AML-193 (cell line): ENCODE measurements around the gene C4orf17.
"Not testable (repeated sequence)": the region's sequence is repeated elsewhere in the genome, so short reads cannot be mapped to it uniquely, and the experiment has no call there.

Experiments
- DNase-seq, 2 experiments: peaks; one replicate each; lab custom pipeline; 2025; lab: John Stamatoyannopoulos, UW

Gene C4orf17

GRCh38 chr4:99510721-99511120, at the start of gene C4orf17:
Gene C4orf17, plus strand, starts transcription at chr4:99511021. Its CDS starts 2,061 bp downstream, at chr4:99513082.
- no peak for DNase-seq

- no peak for DNase-seq
These were observed 49.0 kb upstream of the C4orf17 start for GRCh38 chr4:99461623-99462401.

GRCh38 chr4:99462875-99463464, 47.9 kb upstream of the C4orf17 start:
- peak; percentile 52 to 58 for DNase-seq

- no peak for DNase-seq
These were observed 47.3 kb upstream of the C4orf17 start for GRCh38 chr4:99463566-99463965.

DNA sequence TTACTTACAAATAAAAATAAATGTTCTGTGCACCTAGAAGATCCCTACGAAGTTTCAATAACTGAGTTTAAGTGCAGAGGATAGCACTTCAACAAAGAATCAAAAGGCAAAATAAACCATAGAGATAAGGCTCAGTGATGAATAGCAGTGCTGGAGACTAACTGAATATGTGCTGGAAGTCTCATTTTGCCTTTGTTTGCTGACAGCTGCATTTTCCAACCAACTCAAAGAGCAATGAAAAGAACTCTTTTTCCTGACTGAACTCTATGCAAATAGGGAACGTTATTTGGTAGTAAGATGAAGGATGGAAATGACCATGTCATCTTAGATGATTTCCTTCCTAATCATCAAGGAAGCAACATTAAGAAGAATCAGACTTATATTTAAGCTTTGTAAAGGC, 42.9 kb upstream of the C4orf17 start:
- DNase-seq = no peak

- no peak for DNase-seq
These were observed 41.9 kb upstream of the C4orf17 start for GRCh38 chr4:99468889-99469288.

GRCh38 chr4:99471349-99471748, 39.5 kb upstream of the C4orf17 start:
- DNase-seq = no peak

DNA sequence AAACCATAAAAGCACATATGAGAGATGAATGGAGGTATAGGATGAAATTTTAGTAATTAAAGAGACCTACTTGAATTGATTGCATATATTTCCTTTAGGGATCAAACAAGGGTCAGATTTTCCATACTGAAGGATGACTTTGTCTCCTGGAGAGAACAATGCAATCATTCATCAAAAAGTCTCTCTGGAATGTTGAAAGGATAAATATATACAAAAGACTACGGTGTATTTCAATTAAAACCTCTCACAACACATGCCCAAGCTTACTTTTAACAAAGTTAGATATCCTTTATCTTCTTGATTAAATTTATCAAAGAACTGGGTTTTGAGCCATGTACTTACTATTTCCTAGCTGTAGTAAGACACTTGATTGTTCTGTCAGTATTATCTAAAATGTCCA, 38.9 kb upstream of the C4orf17 start:
- DNase-seq = no peak

DNA sequence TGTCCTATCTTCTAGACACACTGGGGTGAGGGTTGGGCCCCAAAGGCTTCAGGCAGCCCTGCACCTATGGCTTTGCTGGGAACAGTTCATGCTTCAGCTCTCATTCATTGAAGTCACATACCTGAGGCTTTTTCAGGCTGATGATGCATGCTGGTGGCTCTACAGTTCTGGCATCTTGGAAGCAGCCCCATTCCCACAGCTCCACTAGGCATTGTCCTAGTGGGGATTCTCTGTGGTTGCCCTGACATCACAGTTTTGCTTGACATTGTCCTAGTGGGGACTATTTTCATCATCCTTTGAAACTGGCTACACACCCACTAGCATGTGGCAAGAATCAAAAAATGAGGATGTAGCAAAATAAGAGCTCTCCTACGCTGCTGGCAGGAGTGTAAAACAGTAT, 37.7 kb upstream of the C4orf17 start:
- no peak for DNase-seq

- no peak for DNase-seq
These were observed 27.2 kb upstream of the C4orf17 start for GRCh38 chr4:99483636-99484035.

GRCh38 chr4:99485212-99485611, 25.6 kb upstream of the C4orf17 start:
- DNase-seq = no peak

DNA sequence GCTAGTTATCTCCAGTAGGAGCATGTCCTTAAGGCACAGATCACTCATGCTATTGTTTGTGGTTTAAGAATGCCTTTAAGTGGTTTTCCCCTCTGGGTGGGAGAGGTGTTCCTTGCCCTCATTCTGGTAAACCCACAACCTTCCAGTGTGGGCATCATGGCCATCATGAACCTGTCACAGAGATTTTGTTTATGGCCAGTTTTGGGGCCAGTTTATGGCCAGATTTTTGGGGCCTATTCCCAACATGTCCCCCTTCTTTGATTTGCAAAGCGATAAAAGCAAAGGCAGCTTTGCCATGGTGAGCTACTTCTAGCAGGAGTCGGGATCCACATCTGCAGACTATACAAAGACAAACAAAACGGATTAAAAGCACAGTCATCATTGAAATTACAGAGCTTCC, 24.2 kb upstream of the C4orf17 start:
- not testable (repeated sequence) for DNase-seq

- DNase-seq = no peak
These were observed 20.5 kb upstream of the C4orf17 start for GRCh38 chr4:99490286-99490685.

- DNase-seq = no peak
These were observed 5.9 kb upstream of the C4orf17 start for GRCh38 chr4:99504804-99505502.

DNA sequence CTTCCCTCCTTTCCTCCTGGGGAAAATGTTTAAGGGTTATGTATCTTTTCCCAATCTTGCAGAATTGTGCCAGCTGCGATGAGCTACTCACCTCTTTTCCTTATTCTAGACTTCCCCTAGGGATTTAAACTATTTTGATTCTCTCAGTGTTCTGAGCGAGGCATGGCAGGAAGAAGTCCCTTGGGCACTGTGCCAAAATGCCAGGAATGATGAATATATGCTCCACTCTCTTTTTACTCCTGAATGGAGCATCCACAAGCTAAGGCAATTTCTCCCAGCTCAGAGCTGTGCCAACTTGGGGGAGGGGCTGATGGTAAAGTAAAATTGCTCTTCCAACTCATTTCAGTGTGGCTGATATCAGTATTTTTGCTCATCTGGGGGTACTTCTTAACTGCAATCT, 4.0 kb upstream of the C4orf17 start:
- DNase-seq = no peak

DNA sequence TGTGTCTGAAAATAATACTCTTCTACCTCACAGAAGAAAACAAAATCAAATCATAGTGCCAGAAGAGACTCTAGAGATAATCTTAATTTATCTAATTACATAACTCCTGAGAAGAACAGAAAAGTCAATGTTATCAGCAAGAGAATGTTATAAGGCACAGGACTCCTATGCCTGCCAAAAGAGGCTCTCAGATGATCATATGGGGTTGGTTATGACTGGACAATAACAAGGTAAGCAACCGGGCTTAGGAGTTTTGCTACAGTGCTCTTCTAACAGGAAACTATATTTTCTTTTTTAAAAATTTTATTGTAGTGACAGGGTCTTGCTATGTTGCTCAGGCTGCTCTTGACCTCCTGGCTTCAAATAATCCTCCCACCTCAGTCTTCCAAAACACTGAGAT, 3.5 kb upstream of the C4orf17 start:
- no peak for DNase-seq

GRCh38 chr4:99507762-99508161, 3.1 kb upstream of the C4orf17 start:
- DNase-seq = no peak

DNA sequence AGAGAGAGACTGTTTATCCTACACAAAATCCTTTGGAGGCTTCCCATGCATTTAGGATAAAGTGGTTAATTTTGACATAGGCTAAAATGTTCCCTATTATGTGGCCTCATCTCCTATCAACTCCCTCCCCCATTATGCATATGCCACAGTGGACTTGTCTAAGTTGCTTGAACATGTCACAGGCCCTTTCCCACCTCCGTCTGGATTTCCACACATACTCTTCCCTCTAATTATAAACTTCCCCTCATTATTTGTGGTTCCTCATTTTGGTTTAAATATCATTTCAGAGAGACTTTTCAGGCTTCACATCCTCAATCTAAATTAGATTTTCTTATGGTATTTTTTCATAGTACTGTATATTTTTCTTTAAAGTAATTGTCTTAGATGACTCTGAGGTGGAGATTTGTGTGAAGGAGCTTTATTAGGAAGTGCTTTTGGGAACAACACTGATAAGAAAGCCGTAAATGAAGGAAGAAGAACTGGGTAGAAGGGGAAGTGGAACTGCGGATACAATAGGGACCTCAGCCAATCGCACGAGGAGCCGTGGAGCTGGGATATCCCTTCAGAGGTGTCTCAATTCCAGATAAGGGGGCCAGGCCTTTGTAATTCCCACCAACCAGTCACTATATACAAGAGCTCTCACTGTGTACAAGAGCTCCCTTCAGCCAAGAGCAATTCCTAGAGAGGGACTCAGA, 7.9 kb downstream of the C4orf17 start:
- DNase-seq = no peak

GRCh38 chr4:99529228-99529627, 18.4 kb downstream of the C4orf17 start:
- DNase-seq = no peak

GRCh38 chr4:99529956-99530355, 19.1 kb downstream of the C4orf17 start:
- no peak for DNase-seq

- not testable (repeated sequence) for DNase-seq
These were observed 23.9 kb downstream of the C4orf17 start for GRCh38 chr4:99534699-99535098.

DNA sequence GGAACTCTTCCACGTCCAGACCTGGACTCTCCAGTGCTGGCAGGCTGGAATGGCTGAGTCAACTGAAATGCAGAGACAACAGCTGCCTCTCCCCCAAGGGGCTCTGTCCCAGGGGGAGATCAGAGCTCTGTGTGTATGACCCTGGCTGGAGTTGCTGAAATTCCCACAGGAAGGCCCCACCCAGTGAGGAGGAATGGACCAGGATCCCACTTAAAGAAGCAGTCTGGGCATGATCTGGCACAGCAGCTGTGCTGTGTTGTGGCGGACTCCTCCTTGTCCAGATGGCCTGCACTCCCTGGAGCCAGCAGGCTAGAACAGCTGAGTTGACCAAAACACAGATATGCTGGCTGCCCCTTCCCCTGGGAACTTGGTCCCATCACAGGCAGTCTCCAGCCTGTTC, 25.4 kb downstream of the C4orf17 start:
- no peak for DNase-seq

- no peak for DNase-seq
These were observed 26.0 kb downstream of the C4orf17 start for GRCh38 chr4:99536848-99537247.
